Measurements from ENCODE around the gene SYCP2.

The SYCP2 gene

GRCh38 chr20:59939052-59939878 lies 5.8 kb upstream of the SYCP2 start:
- TF ChIP-seq CTCF (IDR thresholded peaks at IDR 0.05; ENCODE audit: control insufficient read depth, insufficient read depth, low read depth, low read length, missing control alignments) = no peak
- H3K4me3 ChIP-seq (ENCODE audit: control insufficient read depth, low read depth, low read length) = peak overlapping the region; percentile 79
- DNase-seq (ENCODE audit: low read depth) = no peak

- no peak for TF ChIP-seq CTCF (IDR thresholded peaks at IDR 0.05; ENCODE audit: control insufficient read depth, insufficient read depth, low read depth, low read length, missing control alignments)
- DNase-seq (ENCODE audit: low read depth) = no peak
- H3K4me3 ChIP-seq (ENCODE audit: control insufficient read depth, low read depth, low read length) = peak overlapping the region; percentile 47
These were observed 5.2 kb upstream of the SYCP2 start for GRCh38 chr20:59938696-59939051.

- peak overlapping the region; percentile 16 for H3K4me3 ChIP-seq (ENCODE audit: control insufficient read depth, low read depth, low read length)
- no peak for DNase-seq (ENCODE audit: low read depth)
- TF ChIP-seq CTCF (IDR thresholded peaks at IDR 0.05; ENCODE audit: control insufficient read depth, insufficient read depth, low read depth, low read length, missing control alignments) = no peak
These were observed 4.8 kb upstream of the SYCP2 start for GRCh38 chr20:59938221-59938620.

- H3K4me3 ChIP-seq (ENCODE audit: control insufficient read depth, low read depth, low read length) = no peak overlapping the region
- TF ChIP-seq CTCF (IDR thresholded peaks at IDR 0.05; ENCODE audit: control insufficient read depth, insufficient read depth, low read depth, low read length, missing control alignments) = no peak
- no peak for DNase-seq (ENCODE audit: low read depth)
These were observed 3.7 kb upstream of the SYCP2 start for GRCh38 chr20:59937150-59937549.

GRCh38 chr20:59936409-59936808 lies 3.0 kb upstream of the SYCP2 start:
- no peak for DNase-seq (ENCODE audit: low read depth)
- TF ChIP-seq CTCF (IDR thresholded peaks at IDR 0.05; ENCODE audit: control insufficient read depth, insufficient read depth, low read depth, low read length, missing control alignments) = no peak
- no peak overlapping the region for H3K4me3 ChIP-seq (ENCODE audit: control insufficient read depth, low read depth, low read length)

GRCh38 chr20:59935457-59936185 lies 2.2 kb upstream of the SYCP2 start:
- no peak for TF ChIP-seq CTCF (IDR thresholded peaks at IDR 0.05; ENCODE audit: control insufficient read depth, insufficient read depth, low read depth, low read length, missing control alignments)
- H3K4me3 ChIP-seq (ENCODE audit: control insufficient read depth, low read depth, low read length) = no peak overlapping the region
- DNase-seq (ENCODE audit: low read depth) = no peak

Measured in AG09309 (cell line).